Spleen (tissue), 11 donors: ENCODE data around the gene USP32. TPM values are rescaled to one million over a fixed set of nuclear protein-coding genes. Genes with fewer than 3 reads are reported as not detected.

ENCODE experiments used
- DNase-seq: peaks from one replicate; pipeline ENCODE4 v3.0.0-alpha.2; 2020
- H3K27ac ChIP-seq, 8 donors: fragments of 200-600 bp; sonication (generic) in 7 of 8; 1 replicate in 4 of 8; 2 replicates in 4 of 8; pipeline versions ENCODE4 v1.5.0 to v1.8.0; 2016 to 2021; ENCODE audit warnings: inconsistent platforms in 4 of 8, mild to moderate bottlenecking in 4 of 8, moderate library complexity in 1 of 8
- H3K27me3 ChIP-seq, 7 donors: fragments of 200-600 bp; sonication (generic) in 6 of 7; replicated peaks in 1 of 7; 1 replicate in 4 of 7; 2 replicates in 3 of 7; pipeline versions ENCODE4 v1.5.0 to v1.8.0; 2016 to 2021; ENCODE audit warnings: inconsistent platforms in 3 of 7, mild to moderate bottlenecking in 1 of 7
- H3K36me3 ChIP-seq, 6 donors: fragments of 200-600 bp; sonication (generic) in 5 of 6; 1 replicate in 4 of 6; 2 replicates in 2 of 6; pipeline versions ENCODE4 v1.5.0 to v1.8.0; 2016 to 2021; ENCODE audit warnings: inconsistent platforms in 2 of 6
- H3K4me1 ChIP-seq, 6 donors: fragments of 200-600 bp; sonication (generic) in 5 of 6; 1 replicate in 3 of 6; 2 replicates in 3 of 6; pipeline versions ENCODE4 v1.5.0 to v1.8.0; 2016 to 2021; ENCODE audit warnings: inconsistent platforms in 3 of 6
- H3K4me3 ChIP-seq, 8 donors: fragments of 200-600 bp; sonication (generic) in 7 of 8; 1 replicate in 4 of 8; 2 replicates in 4 of 8; pipeline versions ENCODE4 v1.5.0 to v1.8.0; 2016 to 2021; ENCODE audit warnings: inconsistent platforms in 4 of 8, mild to moderate bottlenecking in 4 of 8, moderate library complexity in 2 of 8
- H3K9me3 ChIP-seq, 8 donors: fragments of 200-600 bp; sonication (generic) in 7 of 8; 1 replicate in 4 of 8; 2 replicates in 4 of 8; pipeline versions ENCODE4 v1.5.0 to v1.8.0; 2016 to 2021; ENCODE audit warnings: inconsistent platforms in 4 of 8
- CTCF ChIP-seq, 11 experiments: fragments of 200-600 bp in 7 of 11; fragments of 450-650 bp in 4 of 11; sonication (generic) in 4 of 11; IDR thresholded peaks in 8 of 11; conservative IDR thresholded peaks in 3 of 11; 1 replicate in 7 of 11; 2 replicates in 4 of 11; pipeline versions ENCODE4 v1.4.0 to v1.8.0; 2016 to 2021; ENCODE audit warnings: antibody characterized with exemption in 11 of 11, inconsistent platforms in 4 of 11, mild to moderate bottlenecking in 1 of 11
- POLR2A ChIP-seq, 3 donors: fragments of 450-650 bp; IDR thresholded peaks; one replicate each; pipeline ENCODE4 v1.5.1; 2017; ENCODE audit warnings: antibody characterized with exemption in 3 of 3, mild to moderate bottlenecking in 1 of 3
- POLR2AphosphoS5 ChIP-seq, 3 donors: sonication (generic); formaldehyde crosslinking; IDR thresholded peaks; one replicate each; pipeline ENCODE4 v1.5.1; 2017; ENCODE audit warnings: antibody characterized with exemption in 3 of 3
- WGBS, 5 donors: extraction: QIAGEN DNeasy Blood & Tissue Kit in 3 of 5; methylation state at CpG; one replicate each; pipeline versions ENCODE4 v1.1.5 to v1.1.7; 2013 to 2018; 5-methylcytosine and 5-hydroxymethylcytosine counted together
- intact Hi-C: fragments of 100-400 bp; cut with DNase I; formaldehyde crosslinking; loops from one replicate; pipeline ENCODE4 v1.15.0; 2023; ENCODE audit warnings: low total_unique reads
- polyA plus RNA-seq, 3 donors: library from polyadenylated mRNA; stranded (reverse); fragments of 200-250 nt; gene quantifications; one replicate each; pipeline ENCODE4 v1.2.1, GENCODE V29; 2013
- total RNA-seq, 7 donors: library from RNA; depleted of rRNA in 3 of 7; stranded (reverse); fragments of >200 nt in 3 of 7; fragmentation: NEBNext Ultra II Directional in 4 of 7; extraction: Animal tissue kit (Norgen Biotek cat#: 25700) in 4 of 7; gene quantifications; one replicate each; pipeline versions ENCODE4 v1.1.0 to v1.2.1, GENCODE V29; 2016 to 2021
- donor health status: healthy with polysubstance abuse.
- donor health status: DM: no; HTN: no; CAD: no; lungs with moderate emphysema.
- donor health status: DM: no; HTN: no; CAD: no.
- donor health status: Bipolar disorder and iron deficiency.
- donor health status: healthy.
- donor health status: DM: no; HTN: no; CAD: no.
- donor health status: DM: yes; HTN: yes; CAD: no.

Gene USP32
- total and polyA plus RNA-seq, 10 donors, result 7.3 to 115 (median 79.8) TPM

GRCh38 chr17:60138769-60139437 is 253.0 kb downstream of the USP32 start:
- TF ChIP-seq POLR2A (IDR thresholded peaks at IDR 0.05) (no peak), CTCF (IDR thresholded peaks at IDR 0.05 in 8 of 11, conservative IDR thresholded peaks at IDR 0.05 in 3 of 11) (no peak), POLR2AphosphoS5 (IDR thresholded peaks at IDR 0.05) (no peak)
- WGBS, 5 donors, result 14 to 24% (median 19%) methylated on average over 33 to 48 of the region's 48 CpGs
- H3K27ac ChIP-seq, result no peak overlapping the region
- DNase-seq, result no peak
- H3K4me3 ChIP-seq, result peak overlapping the region in 2 of 8 donors; percentile 22 to 54
- H3K9me3 ChIP-seq, result no peaks in the 10 kb centered on the region
- H3K27me3 ChIP-seq, result peaks cover 5 to 65% (median 43%) of the 10 kb centered on the region in 7 donors
- H3K36me3 ChIP-seq, result no peaks in the 10 kb centered on the region
- peaks cover 16 to 78% (median 63%) of the 10 kb centered on the region in 6 donors for H3K4me1 ChIP-seq
- intact Hi-C loops, result no loop called here

GRCh38 chr17:60137731-60138130 is 254.2 kb downstream of the USP32 start:
- Histone ChIP-seq H3K36me3 (peaks cover 0 to 4% (median 0%) of the 10 kb centered on the region in 6 donors), H3K4me1 (peaks cover 17 to 74% (median 64%) of the 10 kb centered on the region in 6 donors), H3K27ac (no peak overlapping the region), H3K27me3 (peaks cover 5 to 58% (median 43%) of the 10 kb centered on the region in 7 donors), H3K4me3 (no peak overlapping the region), H3K9me3 (no peaks in the 10 kb centered on the region)
- TF ChIP-seq CTCF (IDR thresholded peaks at IDR 0.05 in 8 of 11, conservative IDR thresholded peaks at IDR 0.05 in 3 of 11), result no peak
- no peak for DNase-seq
- intact Hi-C loops, result no loop called here
- WGBS, 5 donors, result 17 to 64% (median 57%) methylated on average over 1 of the region's 1 CpG

GRCh38 chr17:60135951-60136666 is 255.8 kb downstream of the USP32 start:
- Histone ChIP-seq H3K36me3 (peaks cover 0 to 12% (median 0%) of the 10 kb centered on the region in 6 donors), H3K9me3 (no peaks in the 10 kb centered on the region), H3K27ac (peak overlapping the region in 1 of 8 donors; percentile 81), H3K4me3 (peak overlapping the region in 4 of 8 donors; percentile 65 to 87 (median 81)), H3K27me3 (peaks cover 2 to 42% (median 31%) of the 10 kb centered on the region in 7 donors), H3K4me1 (peaks cover 12 to 58% (median 47%) of the 10 kb centered on the region in 6 donors)
- no peak for TF ChIP-seq POLR2A (IDR thresholded peaks at IDR 0.05)
- no peak for TF ChIP-seq CTCF (IDR thresholded peaks at IDR 0.05 in 8 of 11, conservative IDR thresholded peaks at IDR 0.05 in 3 of 11)
- no peak for TF ChIP-seq POLR2AphosphoS5 (IDR thresholded peaks at IDR 0.05)
- 77 to 80% (median 78%) methylated on average over 13 of the region's 13 CpGs for WGBS, 5 donors
- DNase-seq, result peak; percentile 41
- intact Hi-C loops, result no loop called here
